OCI-LY1 (cell line): ENCODE measurements around the gene SLC24A4.

Experiments
- EZH2 ChIP-seq: fragments of 200-600 bp; sonication (generic), shearing (Covaris generic); IDR thresholded peaks from 2 replicates; pipeline ENCODE4 v1.8.0; 2017; ENCODE audit warnings: borderline replicate concordance, mixed run types, mild to moderate bottlenecking, antibody characterized with exemption, low read length, moderate library complexity, mixed read lengths
- TF ChIP-seq, protein P1 (sequence below): fragments of 200-600 bp; sonication (generic), shearing (Covaris generic); IDR thresholded peaks from 2 replicates; pipeline ENCODE4 v1.5.1; 2017; ENCODE audit warnings: mild to moderate bottlenecking, antibody characterized with exemption, low read length, moderate library complexity, mixed read lengths

DNA sequence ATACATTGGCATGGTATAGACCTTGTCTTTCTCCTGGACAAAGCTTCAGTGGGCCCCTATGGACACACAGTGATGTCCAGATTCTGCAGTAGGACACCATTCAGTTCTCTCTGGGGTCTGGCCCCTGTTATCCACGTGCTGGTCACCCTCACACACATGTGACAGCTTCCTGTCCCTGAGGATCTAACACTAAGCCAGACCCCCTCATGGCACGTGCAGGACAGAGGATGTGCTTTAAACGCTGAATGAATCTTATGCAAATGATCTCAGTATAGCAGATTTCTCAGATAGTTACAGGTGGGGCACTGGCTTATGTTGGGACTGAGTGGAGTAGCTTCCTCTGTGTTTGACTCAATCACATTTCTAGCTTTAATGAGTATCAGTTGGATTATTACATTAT, 33.7 kb downstream of the SLC24A4 start:
- TF ChIP-seq, protein P1, sequence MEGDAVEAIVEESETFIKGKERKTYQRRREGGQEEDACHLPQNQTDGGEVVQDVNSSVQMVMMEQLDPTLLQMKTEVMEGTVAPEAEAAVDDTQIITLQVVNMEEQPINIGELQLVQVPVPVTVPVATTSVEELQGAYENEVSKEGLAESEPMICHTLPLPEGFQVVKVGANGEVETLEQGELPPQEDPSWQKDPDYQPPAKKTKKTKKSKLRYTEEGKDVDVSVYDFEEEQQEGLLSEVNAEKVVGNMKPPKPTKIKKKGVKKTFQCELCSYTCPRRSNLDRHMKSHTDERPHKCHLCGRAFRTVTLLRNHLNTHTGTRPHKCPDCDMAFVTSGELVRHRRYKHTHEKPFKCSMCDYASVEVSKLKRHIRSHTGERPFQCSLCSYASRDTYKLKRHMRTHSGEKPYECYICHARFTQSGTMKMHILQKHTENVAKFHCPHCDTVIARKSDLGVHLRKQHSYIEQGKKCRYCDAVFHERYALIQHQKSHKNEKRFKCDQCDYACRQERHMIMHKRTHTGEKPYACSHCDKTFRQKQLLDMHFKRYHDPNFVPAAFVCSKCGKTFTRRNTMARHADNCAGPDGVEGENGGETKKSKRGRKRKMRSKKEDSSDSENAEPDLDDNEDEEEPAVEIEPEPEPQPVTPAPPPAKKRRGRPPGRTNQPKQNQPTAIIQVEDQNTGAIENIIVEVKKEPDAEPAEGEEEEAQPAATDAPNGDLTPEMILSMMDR = no peak
- TF ChIP-seq EZH2 = no peak
